ENCODE data around the gene HDAC4. TPM values are rescaled to one million over a fixed set of nuclear protein-coding genes. Genes with fewer than 3 reads are reported as not detected.

Gene HDAC4
- polyA plus RNA-seq, 1 donor (not counting 4 experiments of a cell fraction or from before 2014, with no cell fraction given): 2.9 TPM

- Histone ChIP-seq H3K4me1 (ENCODE audit: control insufficient read depth, extremely low read depth, insufficient read depth, low read length) (peaks cover 5% of the 10 kb centered on the region), H2AFZ (ENCODE audit: control insufficient read depth, low read length) (no peak overlapping the region), H3K27me3 (ENCODE audit: control insufficient read depth, extremely low read depth, insufficient read depth, low read length) (peaks cover 23% of the 10 kb centered on the region), H3K4me2 (ENCODE audit: control insufficient read depth, extremely low read depth, insufficient read depth, low read depth, low read length) (no peak overlapping the region), H3K4me3 (ENCODE audit: control insufficient read depth in 2 of 3, extremely low read depth in 1 of 3, insufficient read depth in 2 of 3, low read depth in 1 of 3, low read length in 3 of 3) (no peak overlapping the region), H3K9me3 (ENCODE audit: control insufficient read depth, low read depth, low read length) (no peaks in the 10 kb centered on the region), H3K36me3 (ENCODE audit: control insufficient read depth in 2 of 2, extremely low read depth in 1 of 2, insufficient read depth in 2 of 2, low read length in 2 of 2) (no peaks in the 10 kb centered on the region), H4K20me1 (ENCODE audit: control insufficient read depth, extremely low read depth, insufficient read depth, low read length) (peaks cover 2% of the 10 kb centered on the region), H3K79me2 (ENCODE audit: control insufficient read depth, insufficient read depth, low read length) (no peaks in the 10 kb centered on the region), H3K9me1 (ENCODE audit: control insufficient read depth, extremely low read depth, insufficient read depth, low read length) (no peaks in the 10 kb centered on the region), H3K27ac (ENCODE audit: control insufficient read depth, insufficient read depth, low read length) (no peak overlapping the region), H3K9ac (ENCODE audit: control insufficient read depth, extremely low read depth, insufficient read depth, low read length) (no peak overlapping the region)
- DNase-seq (ENCODE audit: low read depth, low spot score): no peak
- no peak for TF ChIP-seq EZH2 (IDR thresholded peaks at IDR 0.05; ENCODE audit: low read length)
- TF ChIP-seq, protein P1, sequence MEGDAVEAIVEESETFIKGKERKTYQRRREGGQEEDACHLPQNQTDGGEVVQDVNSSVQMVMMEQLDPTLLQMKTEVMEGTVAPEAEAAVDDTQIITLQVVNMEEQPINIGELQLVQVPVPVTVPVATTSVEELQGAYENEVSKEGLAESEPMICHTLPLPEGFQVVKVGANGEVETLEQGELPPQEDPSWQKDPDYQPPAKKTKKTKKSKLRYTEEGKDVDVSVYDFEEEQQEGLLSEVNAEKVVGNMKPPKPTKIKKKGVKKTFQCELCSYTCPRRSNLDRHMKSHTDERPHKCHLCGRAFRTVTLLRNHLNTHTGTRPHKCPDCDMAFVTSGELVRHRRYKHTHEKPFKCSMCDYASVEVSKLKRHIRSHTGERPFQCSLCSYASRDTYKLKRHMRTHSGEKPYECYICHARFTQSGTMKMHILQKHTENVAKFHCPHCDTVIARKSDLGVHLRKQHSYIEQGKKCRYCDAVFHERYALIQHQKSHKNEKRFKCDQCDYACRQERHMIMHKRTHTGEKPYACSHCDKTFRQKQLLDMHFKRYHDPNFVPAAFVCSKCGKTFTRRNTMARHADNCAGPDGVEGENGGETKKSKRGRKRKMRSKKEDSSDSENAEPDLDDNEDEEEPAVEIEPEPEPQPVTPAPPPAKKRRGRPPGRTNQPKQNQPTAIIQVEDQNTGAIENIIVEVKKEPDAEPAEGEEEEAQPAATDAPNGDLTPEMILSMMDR (optimal IDR thresholded peaks at IDR 0.05 in 1 of 3, IDR thresholded peaks at IDR 0.05 in 1 of 3, conservative IDR thresholded peaks at IDR 0.05 in 1 of 3; ENCODE audit: extremely low read depth in 1 of 3, insufficient read depth in 2 of 3, low read length in 3 of 3): no peak
- dilution Hi-C loops (cut with MboI; ENCODE audit: extremely low pct_ligation_motif_present, low sequenced_read_pairs): no loop called here
- FAIRE-seq: no peak
These were observed 366.1 kb downstream of the HDAC4 start for GRCh38 chr2:239034561-239035341.

- H2AFZ ChIP-seq (ENCODE audit: control insufficient read depth, low read length): no peak overlapping the region
- peaks cover 5% of the 10 kb centered on the region for H3K4me1 ChIP-seq (ENCODE audit: control insufficient read depth, extremely low read depth, insufficient read depth, low read length)
- dilution Hi-C loops (cut with MboI; ENCODE audit: extremely low pct_ligation_motif_present, low sequenced_read_pairs): no loop called here
- no peak overlapping the region for H3K9ac ChIP-seq (ENCODE audit: control insufficient read depth, extremely low read depth, insufficient read depth, low read length)
- H3K27me3 ChIP-seq (ENCODE audit: control insufficient read depth, extremely low read depth, insufficient read depth, low read length): peaks cover 23% of the 10 kb centered on the region
- DNase-seq (ENCODE audit: low read depth, low spot score) (no peak), FAIRE-seq (no peak)
- no peaks in the 10 kb centered on the region for H3K79me2 ChIP-seq (ENCODE audit: control insufficient read depth, insufficient read depth, low read length)
- no peaks in the 10 kb centered on the region for H3K9me3 ChIP-seq (ENCODE audit: control insufficient read depth, low read depth, low read length)
- H3K4me3 ChIP-seq (ENCODE audit: control insufficient read depth in 2 of 3, extremely low read depth in 1 of 3, insufficient read depth in 2 of 3, low read depth in 1 of 3, low read length in 3 of 3): no peak overlapping the region
- no peak overlapping the region for H3K4me2 ChIP-seq (ENCODE audit: control insufficient read depth, extremely low read depth, insufficient read depth, low read depth, low read length)
- H3K9me1 ChIP-seq (ENCODE audit: control insufficient read depth, extremely low read depth, insufficient read depth, low read length): no peaks in the 10 kb centered on the region
- H3K36me3 ChIP-seq (ENCODE audit: control insufficient read depth in 2 of 2, extremely low read depth in 1 of 2, insufficient read depth in 2 of 2, low read length in 2 of 2): no peaks in the 10 kb centered on the region
- no peaks in the 10 kb centered on the region for H4K20me1 ChIP-seq (ENCODE audit: control insufficient read depth, extremely low read depth, insufficient read depth, low read length)
- H3K27ac ChIP-seq (ENCODE audit: control insufficient read depth, insufficient read depth, low read length): no peak overlapping the region
- TF ChIP-seq, protein P1 (optimal IDR thresholded peaks at IDR 0.05 in 1 of 3, IDR thresholded peaks at IDR 0.05 in 1 of 3, conservative IDR thresholded peaks at IDR 0.05 in 1 of 3; ENCODE audit: extremely low read depth in 1 of 3, insufficient read depth in 2 of 3, low read length in 3 of 3): no peak
- no peak for TF ChIP-seq EZH2 (IDR thresholded peaks at IDR 0.05; ENCODE audit: low read length)
These were observed 366.8 kb downstream of the HDAC4 start for GRCh38 chr2:239033801-239034560.
